ENCODE data around the gene TULP1. TPM values are rescaled to one million over a fixed set of nuclear protein-coding genes. Genes with fewer than 3 reads are reported as not detected.

Gene TULP1
- total RNA-seq, 1 experiment from 2014 or later = not detected

DNA sequence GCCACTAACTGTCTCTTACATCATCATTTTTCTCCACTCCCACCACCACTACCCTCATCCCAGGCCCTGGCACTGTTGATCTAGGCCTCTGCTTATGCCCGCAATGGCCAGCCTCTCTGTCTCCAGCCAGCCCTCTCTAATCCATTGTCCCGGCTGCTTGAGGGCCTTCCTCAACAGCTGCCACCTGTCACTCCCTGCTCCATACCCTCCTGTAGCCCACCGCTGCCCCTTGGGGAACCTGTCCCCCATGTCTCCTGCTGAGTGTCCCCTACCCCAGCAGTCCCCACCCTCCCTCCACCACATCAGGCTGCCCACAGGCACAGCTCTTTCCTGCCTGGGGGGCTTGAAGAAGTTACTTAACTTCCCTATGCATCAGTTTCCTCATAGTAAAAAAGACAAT is 29.2 kb downstream of the TULP1 start:
- no peak overlapping the region for H3K4me3 ChIP-seq
- no peak for DNase-seq
- POLR2A ChIA-PET (ENCODE audit: unreplicated experiment) = no interaction called here
- no peak overlapping the region for H2AFZ ChIP-seq
- H3K9me3 ChIP-seq (ENCODE audit: insufficient read depth, low read depth) = no peaks in the 10 kb centered on the region
- CTCF ChIA-PET = no interaction called here
- peaks cover 45% of the 10 kb centered on the region for H3K4me1 ChIP-seq (replicated peaks; ENCODE audit: insufficient read depth)
- no peak overlapping the region for H3K27ac ChIP-seq
- no peaks in the 10 kb centered on the region for H3K36me3 ChIP-seq (ENCODE audit: low read depth)
- intact Hi-C loops (cut with micrococcal nuclease; ENCODE audit: unreplicated experiment) = no loop called here
- peaks cover 35% of the 10 kb centered on the region for H3F3A ChIP-seq (ENCODE audit: insufficient read depth, low read depth)
- no TSS peak for BruUV-seq (replicated peaks)
- H3K79me2 ChIP-seq (ENCODE audit: low read depth) = peaks cover 14% of the 10 kb centered on the region
- H3K9me2 ChIP-seq (ENCODE audit: insufficient read depth) = no peaks in the 10 kb centered on the region
- no peaks in the 10 kb centered on the region for H4K20me1 ChIP-seq (ENCODE audit: insufficient read depth)
- TF ChIP-seq EZH2 (IDR thresholded peaks at IDR 0.05; ENCODE audit: low read depth) = no peak
- no peak for TF ChIP-seq CTCF (conservative IDR thresholded peaks at IDR 0.05)
- H3K4me2 ChIP-seq = no peak overlapping the region
- no peaks in the 10 kb centered on the region for H3K27me3 ChIP-seq (ENCODE audit: insufficient read depth, low read depth)

GRCh38 chr6:35483062-35483461 is 29.6 kb downstream of the TULP1 start:
- H3K36me3 ChIP-seq (ENCODE audit: low read depth) = no peaks in the 10 kb centered on the region
- TF ChIP-seq EZH2 (IDR thresholded peaks at IDR 0.05; ENCODE audit: low read depth) = no peak
- no peak for TF ChIP-seq CTCF (conservative IDR thresholded peaks at IDR 0.05)
- intact Hi-C loops (cut with micrococcal nuclease; ENCODE audit: unreplicated experiment) = no loop called here
- DNase-seq = no peak
- H3K27me3 ChIP-seq (ENCODE audit: insufficient read depth, low read depth) = no peaks in the 10 kb centered on the region
- H3K4me2 ChIP-seq = no peak overlapping the region
- H3K27ac ChIP-seq = no peak overlapping the region
- BruUV-seq (replicated peaks) = no TSS peak
- no peak overlapping the region for H3K4me3 ChIP-seq
- H3K79me2 ChIP-seq (ENCODE audit: low read depth) = peaks cover 14% of the 10 kb centered on the region
- CTCF ChIA-PET = no interaction called here
- H3K9me3 ChIP-seq (ENCODE audit: insufficient read depth, low read depth) = no peaks in the 10 kb centered on the region
- no peak overlapping the region for H2AFZ ChIP-seq
- peaks cover 31% of the 10 kb centered on the region for H3F3A ChIP-seq (ENCODE audit: insufficient read depth, low read depth)
- H3K9me2 ChIP-seq (ENCODE audit: insufficient read depth) = no peaks in the 10 kb centered on the region
- POLR2A ChIA-PET (ENCODE audit: unreplicated experiment) = no interaction called here
- no peaks in the 10 kb centered on the region for H4K20me1 ChIP-seq (ENCODE audit: insufficient read depth)
- peaks cover 41% of the 10 kb centered on the region for H3K4me1 ChIP-seq (replicated peaks; ENCODE audit: insufficient read depth)

DNA sequence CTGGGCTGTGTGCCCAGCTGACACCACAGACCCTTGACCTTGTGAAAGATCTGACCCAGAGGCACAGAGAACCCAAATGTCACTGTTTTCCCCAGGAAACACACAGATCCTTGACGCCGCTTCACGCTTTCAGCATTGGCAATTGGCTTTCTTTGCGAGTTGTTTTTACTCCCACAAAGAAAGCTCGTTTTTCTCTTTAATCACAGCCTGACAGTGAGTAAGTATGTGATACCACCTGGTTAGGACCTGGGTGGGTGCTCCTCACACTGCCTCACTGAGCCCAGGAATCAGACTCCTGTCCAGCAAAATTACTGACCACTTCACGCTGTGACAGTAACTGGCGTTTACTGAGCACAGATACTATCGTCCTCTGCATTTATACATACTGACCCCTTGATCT is 31.5 kb downstream of the TULP1 start:
- Histone ChIP-seq H3K4me2 (no peak overlapping the region), H3K9me3 (ENCODE audit: insufficient read depth, low read depth) (no peaks in the 10 kb centered on the region), H4K20me1 (ENCODE audit: insufficient read depth) (no peaks in the 10 kb centered on the region), H3K27ac (no peak overlapping the region), H3K4me1 (replicated peaks; ENCODE audit: insufficient read depth) (peaks cover 23% of the 10 kb centered on the region), H3K79me2 (ENCODE audit: low read depth) (no peaks in the 10 kb centered on the region), H2AFZ (no peak overlapping the region), H3K36me3 (ENCODE audit: low read depth) (no peaks in the 10 kb centered on the region), H3K27me3 (ENCODE audit: insufficient read depth, low read depth) (no peaks in the 10 kb centered on the region), H3F3A (ENCODE audit: insufficient read depth, low read depth) (peaks cover 18% of the 10 kb centered on the region), H3K4me3 (no peak overlapping the region), H3K9me2 (ENCODE audit: insufficient read depth) (no peaks in the 10 kb centered on the region)
- TF ChIP-seq CTCF (conservative IDR thresholded peaks at IDR 0.05) = no peak
- TF ChIP-seq EZH2 (IDR thresholded peaks at IDR 0.05; ENCODE audit: low read depth) = no peak
- ChIA-PET POLR2A (ENCODE audit: unreplicated experiment) (no interaction called here), CTCF (no interaction called here)
- BruUV-seq (replicated peaks) = no TSS peak
- no peak for DNase-seq
- intact Hi-C loops (cut with micrococcal nuclease; ENCODE audit: unreplicated experiment) = no loop called here

All from PC-9 (cell line).